Pons (tissue), 1 donor: ENCODE data around the gene ABCB9.
A peak's percentile ranks its signal among the peaks of the same experiment; 100 is the strongest.
"Not testable (repeated sequence)": the region's sequence is repeated elsewhere in the genome, so short reads cannot be mapped to it uniquely, and the experiment has no call there.

Experiments used
- DNase-seq: peaks from one replicate; pipeline ENCODE4 v3.0.0-alpha.2; 2016; ENCODE audit warnings: low spot score

ABCB9 gene

DNA sequence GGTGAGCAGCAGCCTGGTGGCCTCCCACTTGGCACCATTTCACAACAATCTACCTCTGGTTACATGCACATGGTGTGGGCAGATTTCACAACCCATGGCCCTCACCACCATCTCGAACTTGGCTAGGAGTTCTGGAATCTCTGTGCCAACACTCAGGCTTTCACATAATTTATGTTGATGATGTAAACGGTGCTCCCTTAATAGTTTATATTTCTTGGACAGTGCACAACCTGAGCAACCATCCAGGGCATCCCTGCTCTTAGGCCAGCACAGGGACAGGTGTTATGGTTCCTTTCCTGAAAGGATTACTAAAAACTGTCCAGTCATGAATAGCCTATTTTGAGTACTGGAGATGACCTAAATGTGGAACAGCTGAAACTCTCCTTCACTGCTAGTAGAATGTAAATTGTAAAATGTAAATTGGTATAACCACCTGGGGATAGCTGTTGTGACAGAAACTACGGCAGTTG, 28.6 kb downstream of the ABCB9 start:
- DNase-seq = no peak

DNA sequence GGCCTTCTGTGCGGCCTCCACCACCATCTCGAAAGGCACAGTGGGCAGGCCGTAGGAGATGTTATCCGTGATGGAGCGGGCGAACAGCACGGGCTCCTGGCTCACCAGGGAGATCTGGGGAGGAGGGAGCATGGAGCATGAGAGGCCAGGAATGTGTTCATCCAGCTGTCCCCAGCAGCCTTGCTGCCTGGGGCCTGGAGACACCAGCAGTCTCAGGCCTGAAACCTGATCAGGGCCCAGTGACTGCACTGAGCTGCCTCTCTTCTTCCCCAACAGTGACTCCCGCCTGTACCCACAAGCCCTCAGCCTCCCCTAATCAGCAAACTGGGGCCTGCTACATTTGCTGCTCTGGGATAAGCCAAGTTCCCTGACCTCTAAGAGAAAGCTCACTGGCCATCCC, 30.9 kb downstream of the ABCB9 start:
- no peak for DNase-seq

DNA sequence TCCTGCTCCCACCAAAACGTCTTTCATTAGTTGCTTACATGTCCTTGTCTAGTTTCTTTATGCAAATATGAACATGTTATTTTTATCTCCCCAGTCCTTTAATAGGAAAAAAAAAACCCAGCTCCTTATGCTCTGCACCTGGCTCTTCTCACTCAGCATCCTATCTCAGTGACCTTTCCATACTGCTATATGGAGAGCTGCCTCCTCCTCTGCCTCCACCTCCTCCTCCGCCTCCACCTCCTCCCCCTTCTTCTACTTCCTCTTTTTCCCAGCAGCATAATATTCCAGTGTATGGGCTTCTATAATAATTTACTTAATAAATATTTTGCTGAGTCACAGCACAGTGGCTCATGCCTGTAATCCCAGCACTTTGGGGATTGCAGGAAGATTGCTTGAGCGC, 31.5 kb downstream of the ABCB9 start:
- no peak for DNase-seq

DNA sequence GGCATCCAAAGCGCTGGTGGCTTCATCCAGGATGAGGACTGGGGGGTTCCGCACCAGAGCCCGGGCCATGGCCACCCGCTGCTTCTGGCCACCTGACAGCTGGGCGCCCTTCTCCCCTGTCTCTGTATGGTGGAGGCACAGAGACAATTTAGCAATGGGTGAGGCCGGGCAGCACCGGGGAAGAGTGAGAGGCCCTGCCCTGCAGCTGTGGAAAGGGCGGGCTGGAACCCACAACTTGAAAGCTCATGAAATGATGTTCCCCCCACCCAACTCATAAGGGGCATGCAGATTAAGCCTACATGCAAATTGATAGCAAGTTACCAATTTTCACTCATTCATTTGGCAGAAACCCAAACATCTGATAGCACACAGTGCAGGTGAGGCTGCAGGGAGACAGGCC, 34.1 kb downstream of the ABCB9 start:
- DNase-seq = no peak

DNA sequence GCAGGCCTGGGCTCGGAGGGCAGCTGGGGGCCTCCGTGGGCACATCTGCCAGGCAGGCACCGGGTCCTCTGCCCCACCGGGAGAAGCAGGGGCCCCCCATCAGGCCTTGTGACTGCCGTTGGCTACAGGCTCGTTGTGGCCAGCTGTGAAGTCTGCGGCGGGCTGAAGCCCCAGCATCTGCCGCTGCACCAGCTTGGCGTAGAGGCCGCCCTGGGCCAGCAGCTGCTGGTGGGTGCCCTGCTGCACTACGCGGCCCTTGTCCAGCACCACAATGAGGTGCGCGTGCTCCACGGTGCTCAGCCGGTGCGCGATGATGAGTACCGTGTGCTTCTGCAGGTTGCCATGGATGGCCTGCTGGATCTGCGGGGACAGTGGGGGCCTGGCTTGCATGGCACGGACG, 36.5 kb downstream of the ABCB9 start:
- DNase-seq = no peak

DNA sequence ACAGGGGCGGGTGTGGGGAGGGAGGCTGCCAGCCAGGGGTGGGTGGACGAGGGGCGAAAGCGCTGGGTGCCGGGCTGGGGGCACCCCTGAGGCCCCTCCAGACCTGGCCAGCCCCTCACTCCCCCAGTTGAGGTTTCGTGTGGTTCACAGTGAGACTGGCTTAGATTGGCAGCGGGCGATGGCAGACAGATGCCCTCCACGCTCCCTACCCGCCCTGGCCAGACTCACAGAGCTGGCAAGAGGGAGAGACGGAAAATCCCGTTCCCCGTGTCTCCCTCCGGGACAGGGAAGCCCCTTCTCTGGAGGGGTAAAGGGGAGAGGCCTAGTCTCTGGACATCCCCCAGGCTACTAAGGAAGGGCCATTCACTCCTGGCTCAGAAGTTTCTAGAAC, 37.1 kb downstream of the ABCB9 start:
- no peak for DNase-seq

DNA sequence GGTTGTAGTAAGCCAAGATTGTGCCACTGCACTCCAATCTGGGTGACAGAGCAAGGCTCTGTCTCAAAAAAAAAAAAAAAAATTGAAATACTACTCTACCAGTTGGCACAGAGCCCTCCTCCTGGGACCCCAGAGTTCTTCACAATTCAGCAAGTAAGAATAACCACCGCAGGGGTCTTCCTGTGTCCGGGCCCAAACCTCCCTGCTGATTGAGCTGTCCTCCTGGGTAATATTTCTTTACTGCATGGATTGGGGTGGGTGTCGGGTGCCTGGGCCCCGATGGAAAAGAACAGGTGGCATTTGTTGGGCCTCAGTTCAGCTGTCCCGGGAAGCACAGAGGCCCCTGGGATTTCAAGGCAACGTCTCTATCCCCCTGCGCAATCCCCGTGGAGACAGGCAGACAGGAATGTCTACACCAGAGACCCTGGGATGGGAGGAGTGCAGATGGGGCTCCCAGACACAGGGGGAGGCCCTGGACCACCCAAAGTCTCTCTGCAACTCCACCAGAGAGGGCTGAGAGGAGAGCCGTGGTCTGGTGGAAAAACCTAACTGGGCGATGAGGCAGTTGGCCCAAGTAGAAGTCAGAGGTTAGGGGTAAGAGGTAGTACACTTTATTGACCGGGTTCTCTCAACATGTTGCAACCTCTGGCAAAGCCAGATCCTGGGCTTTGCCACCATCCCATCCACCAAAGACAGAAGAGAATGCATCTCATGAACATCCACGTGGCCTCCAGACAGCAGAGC, 37.7 kb downstream of the ABCB9 start:
- no peak for DNase-seq

DNA sequence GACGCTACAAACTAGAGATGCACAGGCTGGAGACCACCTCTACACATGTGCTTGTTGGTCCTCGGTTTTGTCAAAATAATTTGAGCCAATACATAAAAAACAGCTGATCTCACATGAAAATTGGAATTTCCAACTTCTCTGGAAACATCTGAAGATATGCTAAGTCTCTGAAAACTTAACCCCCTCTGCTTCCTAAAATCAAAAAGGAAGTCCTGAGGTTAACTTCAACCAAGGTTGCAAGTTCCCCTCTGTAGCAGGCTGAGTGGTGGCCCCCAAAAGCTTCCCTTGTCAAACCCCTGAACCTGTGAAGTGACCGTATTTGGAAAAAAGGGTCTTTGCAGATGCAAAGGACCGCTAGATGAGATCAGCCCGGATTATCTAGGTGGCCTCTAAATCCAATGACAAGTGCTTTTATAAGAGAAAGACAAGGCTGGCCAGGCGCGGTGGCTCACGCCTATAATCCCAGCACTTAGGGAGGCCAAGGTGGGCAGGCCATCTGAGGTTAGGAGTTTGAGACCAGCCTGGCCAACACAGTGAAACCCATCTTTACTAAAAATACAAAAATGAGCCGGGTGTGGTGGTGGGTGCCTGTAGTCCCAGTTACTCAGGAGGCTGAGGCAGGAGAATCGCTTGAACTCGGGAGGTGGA, 38.4 kb downstream of the ABCB9 start:
- no peak for DNase-seq

DNA sequence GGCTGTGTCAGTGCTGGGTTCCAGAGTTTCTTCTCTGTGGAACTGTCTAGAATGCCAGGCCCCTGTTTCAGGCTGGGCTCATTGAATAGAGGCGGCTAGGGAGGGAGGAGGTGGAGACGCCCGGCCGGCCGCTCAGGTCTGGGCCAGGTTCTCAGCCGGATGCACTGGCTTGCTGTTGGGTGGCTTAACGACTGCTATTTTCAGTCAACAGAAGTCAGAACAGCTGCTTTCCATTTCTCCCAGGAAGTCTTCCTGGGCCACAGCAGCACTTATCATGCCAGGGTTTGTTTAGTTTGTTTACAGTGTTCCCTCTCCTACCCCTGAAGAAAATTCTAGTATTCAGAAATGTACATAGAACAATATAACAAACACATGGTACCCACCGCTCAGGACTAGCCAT, 44.3 kb downstream of the ABCB9 start:
- DNase-seq = no peak

DNA sequence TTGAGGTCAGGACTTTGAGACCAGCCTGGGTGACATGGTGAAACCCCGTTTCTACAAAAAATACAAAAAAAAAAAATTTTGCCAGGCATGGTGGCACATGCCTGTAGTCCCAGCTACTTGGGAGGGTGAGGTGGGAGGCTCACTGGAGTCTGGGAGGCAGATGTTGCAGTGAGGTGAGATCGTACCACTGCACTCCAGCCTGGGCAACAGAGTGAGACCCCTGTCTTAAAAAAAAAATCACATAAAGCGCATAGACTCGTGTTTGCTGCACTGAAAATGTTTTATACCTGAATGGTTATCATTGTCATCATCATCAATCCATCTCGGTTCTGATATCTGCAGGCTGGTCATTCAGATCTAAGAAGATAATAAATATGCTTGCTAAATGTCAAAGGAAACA, 45.6 kb downstream of the ABCB9 start:
- DNase-seq = no peak

DNA sequence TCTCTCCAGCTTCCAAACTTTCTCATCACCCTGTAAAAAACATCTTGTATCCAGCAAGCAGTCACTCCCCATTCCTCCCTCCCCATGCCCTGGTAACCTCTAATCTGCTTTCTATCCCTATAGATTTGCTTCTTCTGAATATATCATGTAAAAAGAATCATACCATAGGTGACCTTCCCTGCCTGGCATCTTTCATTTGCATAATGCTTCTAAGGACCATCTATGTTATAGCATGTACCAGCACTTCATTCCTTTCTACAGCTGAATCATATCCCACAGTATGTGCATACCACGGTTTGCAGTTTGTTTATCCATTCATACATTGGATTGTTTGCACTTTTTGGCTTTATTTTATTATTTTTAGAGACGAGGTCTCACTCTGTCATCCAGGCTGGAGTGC, 47.4 kb downstream of the ABCB9 start:
- DNase-seq = no peak

DNA sequence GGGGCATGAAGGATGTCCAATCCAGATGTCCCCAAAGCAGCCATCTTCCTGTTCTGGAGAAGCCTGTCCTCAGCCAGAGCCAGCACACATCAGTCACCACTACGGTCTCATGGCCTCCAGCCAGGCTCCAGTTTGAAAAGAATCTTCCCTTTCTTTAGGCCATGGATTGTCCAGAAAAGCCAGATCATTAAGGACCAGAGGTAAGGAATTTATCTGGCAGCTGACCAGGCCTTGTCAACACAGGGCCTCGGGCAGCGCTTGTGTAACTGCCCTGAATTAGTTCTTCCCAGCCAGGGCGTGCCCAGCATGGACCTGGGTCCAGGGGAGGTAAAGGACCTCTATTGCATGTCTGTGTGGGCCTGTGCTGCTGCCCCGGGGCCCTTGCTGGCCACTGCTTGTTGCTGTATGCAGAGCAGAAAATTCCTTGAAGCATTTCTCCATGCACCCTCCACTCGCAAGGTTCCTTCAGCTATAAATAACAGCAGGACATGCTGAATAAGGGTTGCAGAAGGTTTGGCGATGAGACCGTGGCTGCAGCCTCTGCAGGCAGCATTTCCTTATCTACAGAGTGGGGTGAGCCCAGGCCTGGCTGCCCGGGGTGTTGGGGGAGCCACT, 48.6 kb downstream of the ABCB9 start:
- DNase-seq = peak; percentile 37

DNA sequence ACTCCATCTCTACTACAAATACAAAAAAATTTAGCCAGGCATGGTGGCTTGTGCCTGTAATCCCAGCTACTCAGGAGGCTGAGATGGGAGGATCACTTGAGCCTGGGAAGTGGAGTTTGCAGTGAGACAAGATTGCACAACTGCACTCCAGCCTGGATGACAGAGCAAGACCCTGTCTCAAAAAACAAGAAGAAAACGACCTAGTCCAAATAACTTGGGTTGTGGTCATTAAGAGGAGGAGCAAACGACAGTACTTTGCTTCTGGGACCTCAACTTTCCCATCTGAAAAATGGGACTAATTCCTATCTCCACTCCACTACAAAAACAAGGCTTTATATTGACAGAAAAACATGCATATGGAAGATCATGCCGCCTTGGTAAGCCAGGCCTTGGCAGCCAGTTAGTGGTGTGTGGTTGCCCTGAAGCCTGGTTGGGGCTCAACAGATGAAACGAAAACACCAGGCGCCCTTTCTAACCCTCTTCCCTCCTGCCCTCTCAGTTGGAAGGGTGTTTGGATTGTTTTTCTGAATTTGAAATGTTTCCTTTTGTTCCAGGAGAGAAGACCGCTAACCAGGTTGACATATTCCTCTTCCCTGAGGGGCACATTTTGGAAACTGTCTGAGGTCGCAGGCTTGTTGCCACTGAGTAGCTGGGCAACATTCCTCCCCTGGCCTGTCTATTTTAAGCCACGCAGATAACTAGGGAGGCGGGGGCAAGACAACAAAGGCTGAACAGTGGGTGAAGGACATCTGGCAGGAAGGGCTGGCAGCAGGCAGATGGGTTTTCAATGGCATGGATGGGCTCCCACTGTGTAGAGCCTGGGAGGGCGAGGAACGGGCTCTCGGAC, 56.6 kb downstream of the ABCB9 start:
- peak; percentile 91 for DNase-seq

DNA sequence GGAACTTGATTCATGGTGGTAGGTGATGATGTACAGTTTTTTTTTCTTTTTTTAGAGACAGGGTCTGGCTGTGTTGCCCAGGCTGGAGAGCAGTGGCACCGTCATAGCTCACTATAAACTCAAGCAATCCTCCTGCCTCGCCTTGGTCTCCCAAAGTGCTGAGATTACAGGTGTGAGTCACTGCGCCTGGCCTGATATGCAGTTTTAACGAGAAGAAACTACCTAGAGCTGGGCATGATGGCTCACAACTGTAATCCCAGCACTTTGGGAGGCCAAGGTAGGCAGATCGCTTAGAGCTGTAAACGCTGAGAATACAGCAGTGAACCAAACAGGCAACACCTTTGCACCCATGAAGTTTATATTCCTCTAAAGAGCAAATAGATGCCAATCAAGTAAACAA, 57.3 kb downstream of the ABCB9 start:
- no peak for DNase-seq

DNA sequence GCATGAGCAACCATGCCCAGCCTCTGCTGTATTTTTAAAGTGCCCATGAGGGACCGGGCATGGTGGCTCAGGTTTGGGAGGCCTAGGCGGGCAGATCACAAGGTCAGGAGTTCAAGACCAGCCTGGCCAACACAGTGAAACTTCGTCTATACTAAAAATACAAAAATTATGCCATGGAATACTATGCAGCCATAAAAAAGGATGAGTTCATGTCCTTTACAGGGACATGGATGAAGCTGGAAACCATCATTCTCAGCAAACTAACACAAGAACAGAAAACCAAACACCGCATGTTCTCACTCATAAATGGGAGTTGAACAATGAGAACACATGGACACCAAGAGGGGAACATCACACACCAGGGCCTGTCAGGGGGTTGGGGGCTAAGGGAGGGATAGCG, 61.0 kb downstream of the ABCB9 start:
- not testable (repeated sequence) for DNase-seq

DNA sequence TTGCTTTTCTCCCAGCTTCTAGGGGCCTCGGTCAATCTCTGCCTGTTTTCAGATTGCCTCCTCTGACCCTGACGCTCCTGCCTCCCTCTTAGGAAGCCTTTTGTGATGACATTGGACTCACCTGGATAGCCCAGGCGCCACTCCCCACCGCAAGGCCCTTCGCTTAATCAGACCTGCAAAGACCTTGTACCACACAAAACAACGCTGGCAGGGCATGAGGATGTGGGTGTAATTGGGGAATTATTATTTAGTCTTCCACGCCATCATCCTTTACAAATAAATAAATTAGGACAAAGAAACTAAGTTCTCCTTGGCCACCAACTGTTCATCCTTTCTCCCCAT, 62.6 kb downstream of the ABCB9 start:
- no peak for DNase-seq

DNA sequence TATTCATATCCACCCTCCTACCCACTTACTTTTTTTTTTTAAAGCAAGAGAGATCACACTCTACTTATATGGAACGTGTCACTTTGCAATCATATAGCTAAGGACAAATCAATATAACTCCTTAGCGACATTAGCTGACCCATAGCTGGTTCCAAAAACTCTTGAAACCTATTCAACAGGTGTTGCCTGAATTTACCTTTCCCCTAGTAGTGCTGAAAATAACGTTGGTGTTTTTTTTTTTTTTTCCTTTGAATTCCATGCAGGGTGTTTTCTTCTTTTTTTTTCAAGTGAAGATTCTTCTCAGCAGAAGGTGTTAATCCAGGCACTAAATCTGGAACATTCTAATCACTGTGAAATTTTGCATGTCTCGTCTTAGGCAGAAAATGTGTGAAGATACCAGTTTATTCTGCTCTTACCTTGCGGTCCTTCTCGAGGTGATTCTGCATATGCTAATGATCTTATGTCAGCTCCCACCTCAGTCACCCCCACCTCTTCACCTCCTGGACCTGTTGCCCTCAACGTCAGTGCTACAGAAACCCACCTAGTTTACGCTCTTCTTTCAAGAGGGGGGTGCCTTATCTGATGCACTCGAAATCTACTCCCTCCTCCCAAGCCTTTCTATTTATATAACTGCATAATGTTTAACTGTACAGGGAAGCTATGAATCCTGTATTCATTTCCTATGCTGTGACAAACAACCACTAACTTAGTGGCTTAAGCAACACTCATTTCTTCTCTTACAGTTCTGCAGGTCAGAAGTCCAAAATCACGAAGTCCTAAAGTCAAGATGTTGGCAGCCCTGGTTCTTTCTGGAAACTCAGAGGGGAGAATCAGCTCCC, 63.2 kb downstream of the ABCB9 start:
- DNase-seq = no peak

DNA sequence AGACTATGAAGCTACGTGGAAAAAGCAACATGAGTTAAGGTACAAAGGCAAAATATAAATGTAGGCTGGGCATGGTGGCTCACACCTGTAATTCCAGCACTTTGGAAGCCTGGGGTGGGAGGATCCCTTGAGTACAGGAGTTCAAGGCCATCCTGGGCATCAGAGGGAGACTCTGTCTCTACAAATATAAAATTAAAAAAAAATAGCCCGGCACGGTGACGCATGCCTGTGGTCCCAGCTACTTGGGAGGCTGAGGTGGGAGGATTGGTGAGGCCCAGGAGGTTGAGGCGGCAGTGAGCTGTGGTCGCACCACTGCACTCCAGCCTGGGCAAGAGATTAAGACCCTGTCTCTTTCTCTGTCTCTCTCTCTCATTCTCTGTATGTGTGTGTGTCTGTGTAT, 66.4 kb downstream of the ABCB9 start:
- DNase-seq = no peak

DNA sequence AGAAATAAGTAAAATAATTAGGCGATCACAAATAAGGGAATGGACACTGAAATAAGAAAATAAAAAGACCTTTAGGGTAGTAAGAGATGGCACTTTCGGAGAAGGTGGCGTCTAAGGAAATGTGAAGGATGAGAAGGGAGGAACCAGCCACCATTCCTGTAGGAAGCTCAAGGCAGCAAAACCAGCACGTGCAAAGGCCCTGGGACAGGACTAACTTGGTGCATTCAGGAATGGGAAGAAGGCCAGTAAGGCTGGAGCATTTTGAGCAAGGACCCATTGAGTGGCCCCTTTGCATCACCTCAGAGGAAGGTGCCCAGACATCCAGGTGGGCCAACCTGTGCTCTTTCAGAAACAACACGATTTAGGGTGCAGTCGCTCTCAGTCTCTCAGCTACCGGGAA, 69.6 kb downstream of the ABCB9 start:
- no peak for DNase-seq

DNA sequence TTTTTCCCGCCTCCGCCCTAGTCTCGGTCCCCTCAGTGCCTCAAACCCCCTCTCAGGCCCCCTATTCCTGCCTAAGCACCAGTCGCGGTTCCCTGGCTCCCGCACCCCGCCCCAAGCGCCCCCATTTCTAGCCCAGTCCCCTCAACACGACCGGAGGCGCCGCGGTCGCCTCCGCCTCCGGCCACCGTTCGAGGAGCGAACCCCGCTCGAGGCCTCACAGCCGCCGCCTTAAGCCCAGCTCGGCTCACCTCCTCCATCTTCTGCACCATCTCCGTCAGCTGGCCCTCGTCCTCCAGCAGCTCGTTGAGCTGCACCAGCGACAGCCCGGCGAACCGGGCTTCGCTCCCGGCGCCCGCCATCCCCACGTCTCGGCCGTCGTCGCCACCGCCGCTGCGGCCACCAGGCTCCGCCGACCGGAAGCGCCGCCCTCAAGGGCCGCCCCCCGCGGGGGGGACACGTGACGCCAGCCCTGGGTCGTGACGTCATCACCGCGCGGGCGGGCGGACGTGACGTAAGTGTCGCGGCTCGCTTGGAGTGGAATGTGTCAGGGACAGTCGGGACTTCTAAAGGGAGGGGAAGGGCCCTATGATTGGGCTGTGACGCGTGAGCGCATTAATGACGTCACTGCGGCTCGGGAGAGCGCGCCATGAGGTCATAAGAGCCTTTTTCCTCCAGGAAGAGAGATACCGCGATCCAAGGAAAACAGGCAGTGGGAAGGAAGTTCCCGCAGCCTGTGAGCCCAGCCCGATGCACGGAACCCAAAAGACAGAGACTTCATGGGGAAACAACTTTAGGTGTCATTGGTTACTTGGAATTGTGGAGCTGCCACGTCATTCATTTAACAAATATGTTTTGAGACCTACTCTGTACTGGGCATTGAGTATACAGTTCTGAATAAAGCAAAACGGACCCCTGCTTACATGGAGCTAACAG, 70.3 kb downstream of the ABCB9 start, which contains the start of gene VPS37B:
TSS of gene VPS37B (minus strand) at position 421 of the 933 bp plus-strand sequence. CDS start at position 359, 62 bp downstream.
- DNase-seq = peak; percentile 64
